H9 (cell line): Measurements from ENCODE around the gene IQCB1. TPM values are rescaled to one million over a fixed set of nuclear protein-coding genes. Genes with fewer than 3 reads are reported as not detected.

Source experiments
- DNase-seq: peaks from one replicate; pipeline ENCODE4 v3.0.0-alpha.2; 2017
- H2AFZ ChIP-seq: one replicate; pipeline ENCODE4 v1.6.1; 2013; ENCODE audit warnings: mild to moderate bottlenecking, low read length, control low read depth, moderate library complexity
- H2AK5ac ChIP-seq: 2 replicates; pipeline ENCODE4 v1.6.1; 2013; ENCODE audit warnings: low read length, control low read depth, mixed read lengths; ENCODE audit not compliant: insufficient read length
- H2BK120ac ChIP-seq: one replicate; pipeline ENCODE4 v1.6.1; 2013; ENCODE audit warnings: low read depth, mild to moderate bottlenecking, low read length, control low read depth, inconsistent platforms; ENCODE audit not compliant: poor library complexity, severe bottlenecking
- H2BK12ac ChIP-seq: 2 replicates; pipeline ENCODE4 v1.6.1; 2013; ENCODE audit warnings: low read length, control low read depth, mixed read lengths, low read depth; ENCODE audit not compliant: insufficient read length
- H2BK15ac ChIP-seq: 2 replicates; pipeline ENCODE4 v1.6.1; 2013; ENCODE audit warnings: low read depth, low read length, control low read depth
- H2BK20ac ChIP-seq: one replicate; pipeline ENCODE4 v1.6.1; 2013; ENCODE audit warnings: low read depth, mild to moderate bottlenecking, low read length, control low read depth, inconsistent platforms; ENCODE audit not compliant: poor library complexity, severe bottlenecking
- H2BK5ac ChIP-seq: 2 replicates; pipeline ENCODE4 v1.6.1; 2013; ENCODE audit warnings: low read length, control low read depth, mixed read lengths; ENCODE audit not compliant: insufficient read length
- H3K14ac ChIP-seq: 2 replicates; pipeline ENCODE4 v1.6.1; 2013; ENCODE audit warnings: low read length, control low read depth; ENCODE audit not compliant: insufficient read depth
- H3K18ac ChIP-seq: 2 replicates; pipeline ENCODE4 v1.6.1; 2013; ENCODE audit warnings: low read depth, mild to moderate bottlenecking, mixed read lengths, low read length, control low read depth; ENCODE audit not compliant: insufficient read length
- H3K23ac ChIP-seq: 2 replicates; pipeline ENCODE4 v1.6.1; 2013; ENCODE audit warnings: low read length, control low read depth, mixed read lengths, low read depth; ENCODE audit not compliant: insufficient read length
- H3K23me2 ChIP-seq: 2 replicates; pipeline ENCODE4 v1.6.1; 2013; ENCODE audit warnings: low read depth, mild to moderate bottlenecking, mixed read lengths, low read length, control low read depth; ENCODE audit not compliant: insufficient read length, poor library complexity, severe bottlenecking
- H3K27ac ChIP-seq: 2 replicates; pipeline ENCODE4 v1.5.1; 2013; ENCODE audit warnings: low read length, control low read depth, mixed read lengths, low read depth; ENCODE audit not compliant: insufficient read length
- H3K27me3 ChIP-seq: 2 replicates; pipeline ENCODE4 v1.6.1; 2013; ENCODE audit warnings: low read length, control low read depth, inconsistent platforms; ENCODE audit not compliant: insufficient read depth
- H3K4ac ChIP-seq: 2 replicates; pipeline ENCODE4 v1.6.1; 2013; ENCODE audit warnings: low read depth, mild to moderate bottlenecking, control low read depth, inconsistent platforms, low read length, moderate library complexity
- H3K4me1 ChIP-seq: 2 replicates; pipeline ENCODE4 v1.6.1; 2013; ENCODE audit warnings: low read length, control low read depth, inconsistent platforms; ENCODE audit not compliant: insufficient read depth
- H3K4me2 ChIP-seq: 2 replicates; pipeline ENCODE4 v1.6.1; 2013; ENCODE audit warnings: low read length, control low read depth, mixed read lengths; ENCODE audit not compliant: insufficient read length, insufficient read depth
- H3K56ac ChIP-seq: 2 replicates; pipeline ENCODE4 v1.6.1; 2013; ENCODE audit warnings: low read depth, mild to moderate bottlenecking, mixed read lengths, low read length, control low read depth; ENCODE audit not compliant: insufficient read length
- H3K79me1 ChIP-seq: 2 replicates; pipeline ENCODE4 v1.6.1; 2013; ENCODE audit warnings: low read depth, mild to moderate bottlenecking, moderate library complexity, low read length, control low read depth, inconsistent platforms; ENCODE audit not compliant: insufficient read depth, poor library complexity, severe bottlenecking
- H3K79me2 ChIP-seq: 2 replicates; pipeline ENCODE4 v1.6.1; 2013; ENCODE audit warnings: low read length, control low read depth, inconsistent platforms; ENCODE audit not compliant: insufficient read depth
- H3K9ac ChIP-seq: 2 replicates; pipeline ENCODE4 v1.6.1; 2013; ENCODE audit warnings: low read length, control low read depth, mixed read lengths; ENCODE audit not compliant: insufficient read length; ENCODE audit errors: extremely low read depth
- H3K9me3 ChIP-seq: one replicate; pipeline ENCODE4 v1.6.1; 2013; ENCODE audit warnings: low read depth, low read length, inconsistent platforms; ENCODE audit not compliant: control insufficient read depth
- H3T11ph ChIP-seq: one replicate; pipeline ENCODE4 v1.6.1; 2013; ENCODE audit warnings: mild to moderate bottlenecking, low read length, control low read depth, inconsistent platforms
- H4K20me1 ChIP-seq: one replicate; pipeline ENCODE4 v1.6.1; 2013; ENCODE audit not compliant: control insufficient read depth, insufficient read length, insufficient read depth
- H4K5ac ChIP-seq: 2 replicates; pipeline ENCODE4 v1.6.1; 2013; ENCODE audit warnings: low read depth, mild to moderate bottlenecking, mixed read lengths, low read length, control low read depth; ENCODE audit not compliant: insufficient read length
- H4K8ac ChIP-seq: replicated peaks from 2 replicates; pipeline ENCODE4 v1.6.1; 2013; ENCODE audit warnings: low read length, control low read depth, mixed read lengths, low read depth; ENCODE audit not compliant: insufficient read length
- H4K91ac ChIP-seq: 2 replicates; pipeline ENCODE4 v1.6.1; 2013; ENCODE audit warnings: low read depth, mild to moderate bottlenecking, moderate library complexity, mixed read lengths, low read length, control low read depth; ENCODE audit not compliant: insufficient read length
- H3K27ac Mint-ChIP-seq, 3 experiments: 2 replicates in 2 of 3; 3 replicates in 1 of 3; pipeline ENCODE4 v1.8.0; 2020 to 2021; ENCODE audit warnings: mixed read lengths in 3 of 3, mild to moderate bottlenecking in 1 of 3, moderate library complexity in 1 of 3
- H3K27me3 Mint-ChIP-seq: 2 replicates; pipeline ENCODE4 v1.8.0; 2021; ENCODE audit warnings: low read depth, mild to moderate bottlenecking, moderate library complexity, mixed read lengths
- H3K36me3 Mint-ChIP-seq, 3 experiments: 2 replicates in 2 of 3; 3 replicates in 1 of 3; pipeline ENCODE4 v1.8.0; 2020 to 2021; ENCODE audit warnings: low read depth in 3 of 3, mixed read lengths in 3 of 3; ENCODE audit not compliant: insufficient read depth in 1 of 3
- H3K4me1 Mint-ChIP-seq, 2 experiments: 2 replicates each; pipeline ENCODE4 v1.8.0; 2020; ENCODE audit warnings: mixed read lengths in 2 of 2
- H3K4me3 Mint-ChIP-seq, 2 experiments: 2 replicates in 1 of 2; 3 replicates in 1 of 2; pipeline ENCODE4 v1.8.0; 2020 to 2021; ENCODE audit warnings: mild to moderate bottlenecking in 2 of 2, mixed read lengths in 2 of 2, moderate library complexity in 1 of 2
- H3K9me3 Mint-ChIP-seq, 2 experiments: 2 replicates in 1 of 2; 3 replicates in 1 of 2; pipeline ENCODE4 v1.8.0; 2020; ENCODE audit warnings: mild to moderate bottlenecking in 2 of 2, mixed read lengths in 2 of 2, moderate library complexity in 1 of 2
- CTCF ChIP-seq: fragments of 200-600 bp; sonication (generic); conservative IDR thresholded peaks from 3 replicates; pipeline ENCODE4 v1.8.0; 2021; ENCODE audit warnings: antibody characterized with exemption, mild to moderate bottlenecking
- WGBS: extraction: QIAGEN DNeasy Blood & Tissue Kit; methylation state at CpG from one replicate; pipeline ENCODE4 v1.1.7; 2013; ENCODE audit warnings: missing lambda C conversion rate, low lambda C conversion rate, mixed read lengths; ENCODE audit not compliant: insufficient read length; ENCODE audit errors: extremely low coverage; 5-methylcytosine and 5-hydroxymethylcytosine counted together
- total RNA-seq: library from RNA; stranded (reverse); gene quantifications from 2 replicates; pipeline ENCODE4 v1.2.1, GENCODE V29; 2021

The IQCB1 gene
- total RNA-seq, 1 experiment from 2014 or later, result 35.8 TPM

DNA sequence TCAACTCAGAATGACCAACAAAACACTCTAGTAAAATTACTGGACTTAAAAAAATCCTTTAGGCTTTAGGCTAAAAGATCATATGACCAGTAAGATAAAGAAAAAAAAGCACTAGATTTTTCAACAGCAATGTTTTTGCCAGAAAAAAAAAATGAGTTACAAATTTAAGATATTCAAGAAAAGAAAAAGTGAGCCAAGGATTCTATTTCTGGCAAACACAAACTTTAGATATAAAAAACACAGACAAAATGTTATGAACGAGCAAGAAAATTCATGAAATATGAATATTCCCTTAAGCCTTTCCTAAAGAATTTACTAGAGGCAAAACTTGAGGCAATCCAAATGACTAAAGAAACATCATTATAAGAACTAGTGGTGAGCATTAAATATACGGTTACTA, 94.0 kb downstream of the IQCB1 start:
- Histone ChIP-seq H3K9me3 (no peaks in the 10 kb centered on the region), H3K4me2 (no peak overlapping the region), H4K8ac (no peak overlapping the region), H2BK20ac (no peak overlapping the region), H3T11ph (no peak overlapping the region), H3K4me1 (no peaks in the 10 kb centered on the region), H3K4ac (no peak overlapping the region), H3K18ac (no peak overlapping the region), H2AK5ac (no peak overlapping the region), H3K79me2 (peaks cover 2% of the 10 kb centered on the region; the same call in 1 of the 2 replicates), H2AFZ (no peak overlapping the region), H2BK15ac (no peak overlapping the region), H3K27ac (no peak overlapping the region), H3K79me1 (peaks cover 3% of the 10 kb centered on the region), H3K23ac (no peak overlapping the region), H4K91ac (no peak overlapping the region), H3K56ac (no peak overlapping the region), H2BK12ac (no peak overlapping the region), H2BK120ac (no peak overlapping the region), H3K23me2 (no peaks in the 10 kb centered on the region), H4K20me1 (no peaks in the 10 kb centered on the region), H3K27me3 (no peaks in the 10 kb centered on the region), H3K9ac (no peak overlapping the region), H3K14ac (no peak overlapping the region), H4K5ac (no peak overlapping the region), H2BK5ac (no peak overlapping the region)
- no peaks in the 10 kb centered on the region for H3K27me3 Mint-ChIP-seq
- DNase-seq, result no peak
- H3K9me3 Mint-ChIP-seq, result peaks cover 5 to 6% of the 10 kb centered on the region in 2 experiments; a peak in 3 of 5 replicates
- WGBS, result no CpG with 5 or more reads among the region's 2 CpGs
- TF ChIP-seq CTCF, result no peak
- no peak overlapping the region for H3K27ac Mint-ChIP-seq
- no peak overlapping the region for H3K4me3 Mint-ChIP-seq
- H3K4me1 Mint-ChIP-seq, result no peaks in the 10 kb centered on the region; a peak in 1 of 4 replicates
- peaks cover 9 to 12% (median 11%) of the 10 kb centered on the region in 3 experiments; a peak in 5 of 7 replicates for H3K36me3 Mint-ChIP-seq
